SK-N-SH (cell line): ENCODE results near the gene MRPL52. TPM values are rescaled to one million over a fixed set of nuclear protein-coding genes. Genes with fewer than 3 reads are reported as not detected.
A peak's percentile ranks its signal among the peaks of the same experiment; 100 is the strongest.

Source experiments
- CTCF ChIA-PET: fragments of 300-600, 350-600 bp; formaldehyde crosslinking; extraction: SDS; loops from one replicate; lab custom pipeline; 2021; lab: Yijun Ruan, JAX
- POLR2A ChIA-PET: fragments of 350-600 bp; sonication (Branson Sonifier 250); formaldehyde crosslinking; extraction: SDS; loops from one replicate; lab custom pipeline; 2020; ENCODE audit warnings: antibody characterized with exemption, inconsistent platforms; lab: Yijun Ruan, JAX
- DNase-seq: peaks from one replicate; pipeline ENCODE4 v3.0.0; 2012
- H2AFZ ChIP-seq: fragments of 200-600 bp; sonication (generic); 2 replicates; pipeline ENCODE4 v1.8.1; 2016; ENCODE audit warnings: antibody characterized with exemption, mild to moderate bottlenecking, low read depth
- H3F3A ChIP-seq: fragments of 200-600 bp; sonication (generic); replicated peaks from 2 replicates; pipeline ENCODE3; 2016; ENCODE audit warnings: antibody characterized with exemption, mild to moderate bottlenecking; ENCODE audit not compliant: insufficient read depth
- H3K27ac ChIP-seq, 2 experiments: fragments of 200-500 bp in 1 of 2; fragments of 200-600 bp in 1 of 2; sonication (Bioruptor generic) in 1 of 2; sonication (generic), shearing (Covaris generic) in 1 of 2; 2 replicates each; pipeline versions ENCODE4 v1.5.1 to v1.6.1; 2014 to 2016; ENCODE audit warnings: low read depth in 2 of 2, inconsistent platforms in 1 of 2, low read length in 1 of 2, mild to moderate bottlenecking in 1 of 2, mixed read lengths in 1 of 2
- H3K27me3 ChIP-seq: fragments of 200-600 bp; sonication (generic), shearing (Covaris generic); 2 replicates; pipeline ENCODE4 v1.6.1; 2016; ENCODE audit warnings: mixed run types; ENCODE audit not compliant: insufficient read depth
- H3K36me3 ChIP-seq, 2 experiments: fragments of 200-500 bp in 1 of 2; fragments of 200-600 bp in 1 of 2; sonication (Bioruptor generic) in 1 of 2; sonication (generic) in 1 of 2; replicated peaks in 1 of 2; 2 replicates each; pipeline versions ENCODE3 to v1.5.1; 2014 to 2016; ENCODE audit warnings: low read length in 1 of 2, mild to moderate bottlenecking in 1 of 2; ENCODE audit not compliant: insufficient read depth in 2 of 2, control insufficient read depth in 1 of 2
- H3K4me1 ChIP-seq, 2 experiments: fragments of 200-500 bp in 1 of 2; fragments of 200-600 bp in 1 of 2; sonication (Bioruptor generic) in 1 of 2; sonication (generic), shearing (Covaris generic) in 1 of 2; 2 replicates each; pipeline versions ENCODE4 v1.5.1 to v1.6.1; 2014 to 2016; ENCODE audit warnings: low read depth in 1 of 2, low read length in 1 of 2, mixed run types in 1 of 2; ENCODE audit not compliant: insufficient read depth in 2 of 2, control insufficient read depth in 1 of 2
- H3K4me2 ChIP-seq: fragments of 200-600 bp; sonication (generic), shearing (Covaris generic); 2 replicates; pipeline ENCODE4 v1.6.1; 2017; ENCODE audit warnings: mixed run types
- H3K4me3 ChIP-seq, 2 experiments: fragments of 200-500 bp in 1 of 2; fragments of 200-600 bp in 1 of 2; sonication (Bioruptor generic) in 1 of 2; sonication (generic), shearing (Covaris generic) in 1 of 2; 2 replicates each; pipeline versions ENCODE4 v1.5.1 to v1.8.1; 2014 to 2016; ENCODE audit warnings: low read depth in 2 of 2, inconsistent platforms in 1 of 2, low read length in 1 of 2, mild to moderate bottlenecking in 1 of 2, mixed read lengths in 1 of 2, moderate library complexity in 1 of 2
- H3K79me2 ChIP-seq: fragments of 200-600 bp; sonication (generic); 2 replicates; pipeline ENCODE4 v1.8.1; 2017; ENCODE audit warnings: mild to moderate bottlenecking; ENCODE audit not compliant: insufficient read depth
- H3K9ac ChIP-seq: fragments of 200-600 bp; sonication (generic); 2 replicates; pipeline ENCODE4 v1.6.1; 2017; ENCODE audit warnings: mixed run types
- H3K9me2 ChIP-seq: fragments of 200-600 bp; sonication (generic); 2 replicates; pipeline ENCODE4 v1.6.1; 2017; ENCODE audit warnings: mixed run types
- H3K9me3 ChIP-seq: fragments of 200-600 bp; sonication (generic); 2 replicates; pipeline ENCODE4 v1.6.1; 2017; ENCODE audit warnings: mixed run types, mild to moderate bottlenecking, moderate library complexity
- H4K20me1 ChIP-seq: fragments of 200-600 bp; sonication (generic); 2 replicates; pipeline ENCODE4 v1.6.1; 2017; ENCODE audit warnings: mild to moderate bottlenecking, mixed run types; ENCODE audit not compliant: insufficient read depth
- GATA2 ChIP-seq: sonication (generic); formaldehyde crosslinking; IDR thresholded peaks from 2 replicates; pipeline ENCODE4 v1.5.0; 2020; ENCODE audit warnings: mild to moderate bottlenecking, missing genetic modification reagents
- MEF2A ChIP-seq: IDR thresholded peaks from 2 replicates; pipeline ENCODE4 v1.4.0; 2012; ENCODE audit warnings: low read depth, borderline replicate concordance
- POLR2AphosphoS5 ChIP-seq: IDR thresholded peaks from 2 replicates; pipeline ENCODE4 v1.6.1; 2012; ENCODE audit warnings: low read depth, low read length
- RAD21 ChIP-seq: IDR thresholded peaks from 2 replicates; pipeline ENCODE4 v1.6.1; 2012; ENCODE audit warnings: mild to moderate bottlenecking, low read length
- WGBS: methylation state at CpG from one replicate; pipeline ENCODE4 v1.1.6; 2017; ENCODE audit warnings: low lambda C conversion rate; 5-methylcytosine and 5-hydroxymethylcytosine counted together
- polyA plus RNA-seq, 3 experiments: library from polyadenylated mRNA; depleted of rRNA; stranded (reverse); fragments of >200 nt; gene quantifications; 2 replicates each; pipeline ENCODE4 v1.2.3, GENCODE V29; 2012
- TF ChIP-seq, protein P1 (sequence below): IDR thresholded peaks from 2 replicates; pipeline ENCODE4; 2012
- TF ChIP-seq, protein P2 (sequence below): fragments of 150-350 bp; IDR thresholded peaks from 2 replicates; pipeline ENCODE4 v1.6.1; 2016; ENCODE audit warnings: mild to moderate bottlenecking, low read depth, low read length
- TF ChIP-seq, protein P3 (sequence below): IDR thresholded peaks from 2 replicates; pipeline ENCODE4 v1.4.0; 2012; ENCODE audit warnings: low read depth, borderline replicate concordance

MRPL52 gene
- polyA plus RNA-seq, 1 of the 3 experiments (the other 2 are of a cell fraction) = 116 TPM

DNA sequence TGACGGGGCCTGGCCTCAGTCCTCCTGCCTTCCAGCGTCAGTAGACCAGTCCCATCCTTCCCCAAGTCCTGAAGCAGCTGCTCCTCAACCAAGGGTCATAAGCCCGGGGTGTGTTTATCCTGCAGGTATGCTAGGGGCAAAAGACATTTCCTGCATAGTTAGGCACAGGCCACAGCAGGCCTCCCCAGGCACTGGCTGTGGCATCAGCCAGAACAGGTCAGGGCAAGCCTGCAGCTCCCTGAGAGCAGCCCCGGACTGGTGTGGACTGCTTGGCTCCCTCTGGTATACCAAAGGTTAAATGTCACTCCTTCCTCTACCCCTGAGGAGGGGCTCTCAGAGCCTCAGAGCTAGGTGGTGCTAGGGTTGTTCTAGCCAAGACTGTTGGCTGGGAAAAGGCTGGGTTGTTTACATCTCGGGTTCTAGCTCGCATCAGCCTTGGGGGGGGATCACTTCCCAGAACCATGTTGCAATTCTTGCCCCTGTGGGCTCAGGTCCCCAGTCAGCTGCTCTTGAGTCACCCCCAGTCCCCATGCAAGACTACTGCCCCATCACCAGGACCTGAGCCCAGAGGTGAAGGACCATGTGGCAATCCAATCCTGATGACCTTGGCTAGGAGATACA, 9.6 kb downstream of the MRPL52 start:
- Histone ChIP-seq H3K9me3 (no peaks in the 10 kb centered on the region), H2AFZ (no peak overlapping the region), H3K4me3 (peak overlapping the region in 1 of 2 experiments; percentile 6; a peak in 1 of 4 replicates), H3K9ac (0 out of 2 replicates have a peak overlapping the region, but pooled peaks have one; percentile 88), H4K20me1 (no peaks in the 10 kb centered on the region), H3K79me2 (peaks cover 44% of the 10 kb centered on the region), H3F3A (peaks cover 9% of the 10 kb centered on the region), H3K4me1 (peaks cover 0 to 10% of the 10 kb centered on the region in 2 experiments; a peak in 1 of 4 replicates), H3K36me3 (peaks cover 2 to 14% of the 10 kb centered on the region in 2 experiments), H3K4me2 (peak overlapping the region; percentile 76; the same call in 1 of the 2 replicates), H3K27ac (no peak overlapping the region), H3K9me2 (no peaks in the 10 kb centered on the region)
- ChIA-PET POLR2A (interaction anchor here (1.0 to 2.6 kb wide), 3 partner anchors 9 to 10 kb away, joined by 3 to 12 read pairs (median 6); partner anchors contain the start of gene MRPL52), CTCF (interaction anchor here (0.8 to 6.2 kb wide), 4 partner anchors 10 to 283 kb away, joined by 3 to 59 read pairs (median 22); no protein-coding TSS in a partner anchor)
- WGBS = 94% methylated on average over 5 of the region's 6 CpGs
- DNase-seq = no peak
- TF ChIP-seq, protein P1, sequence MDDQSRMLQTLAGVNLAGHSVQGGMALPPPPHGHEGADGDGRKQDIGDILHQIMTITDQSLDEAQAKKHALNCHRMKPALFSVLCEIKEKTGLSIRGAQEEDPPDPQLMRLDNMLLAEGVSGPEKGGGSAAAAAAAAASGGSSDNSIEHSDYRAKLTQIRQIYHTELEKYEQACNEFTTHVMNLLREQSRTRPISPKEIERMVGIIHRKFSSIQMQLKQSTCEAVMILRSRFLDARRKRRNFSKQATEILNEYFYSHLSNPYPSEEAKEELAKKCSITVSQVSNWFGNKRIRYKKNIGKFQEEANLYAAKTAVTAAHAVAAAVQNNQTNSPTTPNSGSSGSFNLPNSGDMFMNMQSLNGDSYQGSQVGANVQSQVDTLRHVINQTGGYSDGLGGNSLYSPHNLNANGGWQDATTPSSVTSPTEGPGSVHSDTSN = no peak
- TF ChIP-seq POLR2AphosphoS5 (no peak), GATA2 (CRISPR knock-in tag) (no peak), RAD21 (no peak), MEF2A (no peak)
- TF ChIP-seq, protein P2, sequence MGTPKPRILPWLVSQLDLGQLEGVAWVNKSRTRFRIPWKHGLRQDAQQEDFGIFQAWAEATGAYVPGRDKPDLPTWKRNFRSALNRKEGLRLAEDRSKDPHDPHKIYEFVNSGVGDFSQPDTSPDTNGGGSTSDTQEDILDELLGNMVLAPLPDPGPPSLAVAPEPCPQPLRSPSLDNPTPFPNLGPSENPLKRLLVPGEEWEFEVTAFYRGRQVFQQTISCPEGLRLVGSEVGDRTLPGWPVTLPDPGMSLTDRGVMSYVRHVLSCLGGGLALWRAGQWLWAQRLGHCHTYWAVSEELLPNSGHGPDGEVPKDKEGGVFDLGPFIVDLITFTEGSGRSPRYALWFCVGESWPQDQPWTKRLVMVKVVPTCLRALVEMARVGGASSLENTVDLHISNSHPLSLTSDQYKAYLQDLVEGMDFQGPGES = no peak
- TF ChIP-seq, all 33 proteins: peak for 0
- H3K27me3 ChIP-seq = no peaks in the 10 kb centered on the region

DNA sequence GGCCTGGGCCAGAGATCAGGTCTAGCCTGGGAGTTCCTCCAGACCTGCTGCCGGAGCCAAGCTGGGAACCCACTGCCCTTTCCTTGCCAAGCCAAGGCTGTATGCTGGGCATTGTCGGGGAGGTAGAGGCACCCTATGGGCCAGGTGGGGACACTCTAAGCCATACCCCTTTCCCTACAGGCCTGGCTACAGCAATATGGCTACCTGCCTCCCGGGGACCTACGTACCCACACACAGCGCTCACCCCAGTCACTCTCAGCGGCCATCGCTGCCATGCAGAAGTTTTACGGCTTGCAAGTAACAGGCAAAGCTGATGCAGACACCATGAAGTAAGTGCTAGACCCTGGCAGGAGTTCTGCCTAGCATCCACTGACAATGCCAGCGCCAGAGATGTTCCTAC, 11.6 kb downstream of the MRPL52 start:
- no peak overlapping the region for H3K4me2 ChIP-seq
- H3K27me3 ChIP-seq = no peaks in the 10 kb centered on the region
- no peaks in the 10 kb centered on the region for H3K9me2 ChIP-seq
- no peak overlapping the region for H3K9ac ChIP-seq
- DNase-seq = no peak
- no peaks in the 10 kb centered on the region for H3F3A ChIP-seq
- TF ChIP-seq, protein P3, sequence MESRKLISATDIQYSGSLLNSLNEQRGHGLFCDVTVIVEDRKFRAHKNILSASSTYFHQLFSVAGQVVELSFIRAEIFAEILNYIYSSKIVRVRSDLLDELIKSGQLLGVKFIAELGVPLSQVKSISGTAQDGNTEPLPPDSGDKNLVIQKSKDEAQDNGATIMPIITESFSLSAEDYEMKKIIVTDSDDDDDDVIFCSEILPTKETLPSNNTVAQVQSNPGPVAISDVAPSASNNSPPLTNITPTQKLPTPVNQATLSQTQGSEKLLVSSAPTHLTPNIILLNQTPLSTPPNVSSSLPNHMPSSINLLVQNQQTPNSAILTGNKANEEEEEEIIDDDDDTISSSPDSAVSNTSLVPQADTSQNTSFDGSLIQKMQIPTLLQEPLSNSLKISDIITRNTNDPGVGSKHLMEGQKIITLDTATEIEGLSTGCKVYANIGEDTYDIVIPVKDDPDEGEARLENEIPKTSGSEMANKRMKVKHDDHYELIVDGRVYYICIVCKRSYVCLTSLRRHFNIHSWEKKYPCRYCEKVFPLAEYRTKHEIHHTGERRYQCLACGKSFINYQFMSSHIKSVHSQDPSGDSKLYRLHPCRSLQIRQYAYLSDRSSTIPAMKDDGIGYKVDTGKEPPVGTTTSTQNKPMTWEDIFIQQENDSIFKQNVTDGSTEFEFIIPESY = no peak
- TF ChIP-seq, protein P1 = no peak
- peaks cover 0 to 10% of the 10 kb centered on the region in 2 experiments; a peak in 1 of 4 replicates for H3K4me1 ChIP-seq
- no peak overlapping the region for H2AFZ ChIP-seq
- CTCF ChIA-PET = interaction anchor here (0.7 to 5.7 kb wide), 5 partner anchors 12 to 285 kb away, joined by 3 to 59 read pairs (median 4); no protein-coding TSS in a partner anchor
- H3K79me2 ChIP-seq = peaks cover 44% of the 10 kb centered on the region
- H3K4me3 ChIP-seq = no peak overlapping the region
- H3K27ac ChIP-seq = no peak overlapping the region
- 74% methylated on average over 4 of the region's 9 CpGs for WGBS
- no peaks in the 10 kb centered on the region for H3K9me3 ChIP-seq
- H4K20me1 ChIP-seq = no peaks in the 10 kb centered on the region
- peaks cover 0 to 9% of the 10 kb centered on the region in 2 experiments for H3K36me3 ChIP-seq
- POLR2A ChIA-PET = no interaction called here
